Measurements from ENCODE around the gene IER5.
"Not testable (repeated sequence)": the region's sequence is repeated elsewhere in the genome, so short reads cannot be mapped to it uniquely, and the experiment has no call there.

Gene IER5

GRCh38 chr1:181088079-181089016, at the start of gene IER5:
TSS of gene IER5 (plus strand) at chr1:181088700. CDS start at chr1:181088903, 203 bp downstream.
- DNase-seq (ENCODE audit: low read depth) = peak; percentile 79

- no peak for DNase-seq (ENCODE audit: low read depth)
These were observed 48.1 kb upstream of the IER5 start for GRCh38 chr1:181040284-181040865.

- DNase-seq (ENCODE audit: low read depth) = no peak
These were observed 45.2 kb upstream of the IER5 start for GRCh38 chr1:181043025-181043888.

GRCh38 chr1:181044449-181044966, 44.0 kb upstream of the IER5 start:
- DNase-seq (ENCODE audit: low read depth) = no peak

- DNase-seq (ENCODE audit: low read depth) = not testable (repeated sequence)
These were observed 42.6 kb upstream of the IER5 start for GRCh38 chr1:181045946-181046345.

- DNase-seq (ENCODE audit: low read depth) = no peak
These were observed 39.1 kb upstream of the IER5 start for GRCh38 chr1:181049378-181049777.

- DNase-seq (ENCODE audit: low read depth) = no peak
These were observed 37.6 kb upstream of the IER5 start for GRCh38 chr1:181050922-181051321.

GRCh38 chr1:181056560-181056959, 31.9 kb upstream of the IER5 start:
- no peak for DNase-seq (ENCODE audit: low read depth)

- DNase-seq (ENCODE audit: low read depth) = no peak
These were observed 31.4 kb upstream of the IER5 start for GRCh38 chr1:181057079-181057478.

- no peak for DNase-seq (ENCODE audit: low read depth)
These were observed 29.1 kb upstream of the IER5 start for GRCh38 chr1:181059435-181059834.

- no peak for DNase-seq (ENCODE audit: low read depth)
These were observed 28.4 kb upstream of the IER5 start for GRCh38 chr1:181060066-181060465.

- not testable (repeated sequence) for DNase-seq (ENCODE audit: low read depth)
These were observed 27.6 kb upstream of the IER5 start for GRCh38 chr1:181060947-181061346.

- no peak for DNase-seq (ENCODE audit: low read depth)
These were observed 27.0 kb upstream of the IER5 start for GRCh38 chr1:181061487-181061886.

GRCh38 chr1:181061891-181062835, 26.3 kb upstream of the IER5 start:
- no peak for DNase-seq (ENCODE audit: low read depth)

GRCh38 chr1:181062836-181063428, 25.6 kb upstream of the IER5 start:
- no peak for DNase-seq (ENCODE audit: low read depth)

GRCh38 chr1:181064011-181064623, 24.4 kb upstream of the IER5 start:
- DNase-seq (ENCODE audit: low read depth) = no peak

GRCh38 chr1:181064702-181065101, 23.8 kb upstream of the IER5 start:
- no peak for DNase-seq (ENCODE audit: low read depth)

- peak; percentile 51 for DNase-seq (ENCODE audit: low read depth)
These were observed 14.9 kb upstream of the IER5 start for GRCh38 chr1:181073638-181074037.

- no peak for DNase-seq (ENCODE audit: low read depth)
These were observed 12.6 kb upstream of the IER5 start for GRCh38 chr1:181075766-181076350.

- no peak for DNase-seq (ENCODE audit: low read depth)
These were observed 11.6 kb upstream of the IER5 start for GRCh38 chr1:181076852-181077251.

Data from HS-27A (cell line).